ENCODE results near the gene GAS7.

The GAS7 gene

GRCh38 chr17:9905902-9906301 lies 292.5 kb downstream of the GAS7 start:
- ATAC-seq: no peak

DNA sequence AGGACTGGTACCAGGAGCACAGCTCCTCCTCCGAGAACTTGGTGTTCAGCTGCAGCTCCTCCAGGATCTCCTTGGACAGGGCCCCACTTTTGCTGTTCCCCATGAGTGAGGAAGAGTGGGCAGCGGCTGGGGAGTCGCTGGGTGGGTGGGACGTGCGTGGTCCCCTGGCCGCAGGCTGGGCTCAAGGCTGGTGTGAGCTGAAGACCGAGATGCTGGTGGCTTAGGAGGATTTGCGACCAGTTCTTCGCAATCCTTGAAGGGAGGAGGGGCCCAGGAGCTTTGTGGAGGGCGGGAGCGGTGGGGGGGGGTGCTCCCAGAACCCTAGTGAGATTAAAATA lies 293.4 kb downstream of the GAS7 start, which contains the start of gene RCVRN:
Gene RCVRN, minus strand, starts transcription at position 194 of the 338 bp plus-strand sequence. Its CDS starts 91 bp downstream, at position 103.
- ATAC-seq: no peak

GRCh38 chr17:9904277-9905077 lies 293.9 kb downstream of the GAS7 start:
- no peak for ATAC-seq

DNA sequence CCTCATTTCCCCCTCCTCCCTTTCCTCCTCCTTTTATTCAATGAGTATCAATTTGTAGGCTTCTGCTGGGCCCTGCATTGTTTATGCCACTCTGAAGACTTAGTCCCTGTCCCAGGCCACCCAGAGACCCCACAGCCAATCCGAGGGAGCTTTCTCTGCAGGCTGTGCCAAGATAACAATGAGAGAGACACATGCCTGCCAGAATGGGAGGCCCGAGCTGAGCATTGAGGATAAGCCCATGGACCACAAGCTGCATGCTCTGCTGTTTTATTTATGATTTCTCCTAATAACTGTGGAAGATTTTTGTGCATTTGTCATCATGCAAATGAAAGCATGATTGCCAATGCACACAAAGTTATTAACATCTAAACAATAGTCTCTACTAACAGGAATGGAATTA lies 296.3 kb downstream of the GAS7 start:
- no peak for ATAC-seq

GRCh38 chr17:9900784-9901183 lies 297.6 kb downstream of the GAS7 start:
- ATAC-seq: no peak

GRCh38 chr17:9900044-9900594 lies 298.3 kb downstream of the GAS7 start:
- ATAC-seq: no peak

DNA sequence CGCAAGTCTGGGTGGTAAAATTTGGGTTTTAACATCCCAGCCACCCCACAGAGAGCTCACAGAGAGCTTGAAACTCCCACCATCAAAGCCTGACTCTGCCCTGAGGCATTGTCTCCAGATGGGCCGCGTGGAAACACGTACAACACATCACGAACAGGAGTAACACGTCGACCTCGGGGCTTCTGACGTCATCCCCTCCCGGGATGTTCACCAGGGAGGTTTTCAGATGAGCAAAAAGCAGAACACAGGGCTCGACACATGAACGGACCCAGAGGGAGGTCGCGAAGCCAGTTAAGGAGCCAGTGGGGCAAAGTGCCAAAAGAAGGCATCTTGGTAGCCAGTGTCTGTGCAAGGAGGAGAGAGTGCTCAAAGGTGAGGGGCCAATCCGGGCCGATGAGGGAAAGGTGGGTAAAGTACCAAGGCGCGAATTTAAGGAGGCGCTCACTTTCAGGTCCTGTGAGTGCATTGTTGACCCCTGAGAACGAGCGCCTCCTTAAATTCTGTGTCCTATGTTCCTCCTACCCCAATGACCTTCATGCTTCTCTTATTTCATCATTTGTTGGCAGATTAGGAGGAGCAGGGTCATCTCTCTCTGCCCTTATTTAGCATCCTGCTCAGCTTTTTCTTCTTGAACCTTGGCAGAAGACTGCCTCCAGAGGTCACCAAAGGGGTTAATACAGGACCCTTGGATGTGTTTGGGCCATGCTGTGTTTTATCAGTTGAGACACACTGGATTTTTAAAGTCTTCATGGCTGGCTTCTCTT lies 298.9 kb downstream of the GAS7 start:
- ATAC-seq: no peak

DNA sequence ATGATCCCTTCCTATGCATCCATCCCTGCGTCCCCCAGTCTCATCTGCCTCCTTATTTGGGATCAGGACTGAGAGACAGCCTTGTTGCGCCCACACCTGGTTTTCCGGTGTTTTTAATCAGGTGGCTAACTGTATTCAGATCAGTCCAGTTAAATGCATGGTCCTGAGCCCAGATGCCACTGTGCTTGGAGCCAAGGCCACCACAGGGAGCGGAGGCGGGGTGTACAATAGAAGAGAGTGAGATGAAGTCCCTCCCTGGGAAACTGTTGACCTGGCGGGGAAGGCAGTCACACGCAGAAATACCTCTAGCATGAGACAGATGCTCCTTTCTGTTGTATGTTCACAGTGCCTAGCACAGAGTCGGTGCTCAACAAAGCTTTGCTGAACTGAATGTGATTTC lies 299.6 kb downstream of the GAS7 start:
- ATAC-seq: no peak

DNA sequence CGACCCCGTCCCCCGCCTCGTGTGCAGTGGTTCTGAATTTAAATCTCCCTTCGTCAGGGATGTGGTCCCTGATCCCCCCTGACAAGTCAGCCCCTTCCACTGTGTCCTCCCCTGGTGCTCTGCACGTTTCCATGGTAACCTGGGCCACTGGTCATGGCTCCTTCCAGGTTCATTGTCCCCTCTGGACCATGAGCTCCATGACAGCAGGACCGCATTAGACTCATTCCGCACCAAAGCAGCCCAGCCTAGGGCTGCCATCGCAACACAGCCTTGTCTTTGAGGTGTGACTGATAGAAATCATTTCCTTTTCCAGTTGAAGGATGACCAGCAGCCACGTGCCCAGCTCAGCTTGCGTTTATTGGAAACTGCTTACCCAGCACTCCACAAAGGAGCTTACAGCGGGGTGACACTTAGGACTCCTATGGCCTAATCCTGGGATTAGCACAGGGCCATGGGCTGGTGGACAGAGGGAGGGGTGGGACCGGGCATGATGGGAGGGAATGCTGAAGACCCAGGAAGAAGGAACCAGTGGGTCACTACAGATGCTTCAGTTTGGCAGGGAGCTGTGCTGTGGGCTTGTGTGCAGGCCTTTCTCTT lies 300.9 kb downstream of the GAS7 start:
- no peak for ATAC-seq

- no peak for ATAC-seq
Measured at GRCh38 chr17:9895923-9896322, 302.5 kb downstream of the GAS7 start.

DNA sequence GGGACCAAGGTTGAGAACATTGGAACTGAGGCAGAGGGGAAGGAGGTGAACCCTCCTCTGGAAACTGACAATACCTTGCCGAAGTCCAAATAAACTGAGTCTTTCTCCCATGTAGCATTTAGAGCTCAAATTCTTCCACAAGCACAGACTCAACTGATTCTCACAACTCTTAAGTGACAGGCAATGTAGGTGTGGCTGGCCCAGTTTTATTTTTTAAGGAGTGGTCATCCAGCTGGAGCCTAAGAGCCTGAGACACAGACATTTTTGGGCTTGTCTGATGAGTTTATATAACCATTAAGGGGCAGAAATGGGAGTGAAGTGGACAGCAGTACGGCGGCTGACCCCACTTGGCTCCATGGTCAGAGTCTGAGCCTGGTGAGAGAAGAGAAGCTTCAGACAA lies 304.2 kb downstream of the GAS7 start:
- no peak for ATAC-seq

DNA sequence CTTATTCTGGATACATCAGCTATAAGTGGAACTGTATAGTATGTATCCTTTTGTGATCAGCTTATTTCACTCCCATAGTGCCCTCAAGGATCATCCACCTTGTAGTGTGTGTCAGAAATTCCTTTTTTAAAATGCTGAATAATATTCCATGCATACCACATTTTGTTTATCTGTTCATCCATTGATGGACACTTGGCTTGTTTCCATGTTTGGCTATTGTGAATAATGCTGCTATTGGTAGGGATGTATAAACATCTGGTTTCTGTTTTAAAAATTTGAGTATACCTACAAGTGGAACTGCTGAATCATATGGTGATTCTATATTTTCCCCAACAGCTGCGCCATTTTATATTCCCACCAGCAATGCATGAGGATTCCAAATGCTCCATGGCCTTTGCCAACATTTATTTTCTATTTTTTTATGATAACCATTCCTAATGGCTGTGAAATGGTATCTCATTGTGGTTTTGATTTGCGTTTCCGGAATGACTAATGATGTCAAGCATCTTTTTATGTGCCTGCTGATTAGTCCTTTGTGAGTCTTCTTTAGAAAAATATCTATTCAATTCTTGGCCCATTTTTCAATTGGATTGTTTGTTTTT lies 304.9 kb downstream of the GAS7 start:
- ATAC-seq: no peak

- no peak for ATAC-seq
Measured at GRCh38 chr17:9890124-9890523, 308.3 kb downstream of the GAS7 start.

DNA sequence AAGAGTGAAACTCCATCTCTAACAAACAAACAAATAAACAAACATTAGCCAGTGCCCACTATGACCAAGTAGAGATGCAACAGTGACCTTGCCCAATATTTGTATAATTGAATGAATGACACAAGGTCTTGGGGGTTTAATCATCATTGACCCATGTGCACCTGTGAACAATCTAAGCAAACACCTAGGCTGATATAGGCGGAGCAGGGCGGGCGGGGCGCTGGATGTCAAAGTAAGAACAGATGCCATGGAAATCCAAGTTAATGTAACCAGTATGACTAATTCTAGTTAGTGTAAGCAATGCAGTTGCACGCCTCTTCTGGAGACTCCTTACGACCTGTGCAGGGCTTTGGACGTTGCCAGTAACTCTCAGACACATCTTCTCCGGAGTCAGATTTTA lies 310.9 kb downstream of the GAS7 start:
- no peak for ATAC-seq

DNA sequence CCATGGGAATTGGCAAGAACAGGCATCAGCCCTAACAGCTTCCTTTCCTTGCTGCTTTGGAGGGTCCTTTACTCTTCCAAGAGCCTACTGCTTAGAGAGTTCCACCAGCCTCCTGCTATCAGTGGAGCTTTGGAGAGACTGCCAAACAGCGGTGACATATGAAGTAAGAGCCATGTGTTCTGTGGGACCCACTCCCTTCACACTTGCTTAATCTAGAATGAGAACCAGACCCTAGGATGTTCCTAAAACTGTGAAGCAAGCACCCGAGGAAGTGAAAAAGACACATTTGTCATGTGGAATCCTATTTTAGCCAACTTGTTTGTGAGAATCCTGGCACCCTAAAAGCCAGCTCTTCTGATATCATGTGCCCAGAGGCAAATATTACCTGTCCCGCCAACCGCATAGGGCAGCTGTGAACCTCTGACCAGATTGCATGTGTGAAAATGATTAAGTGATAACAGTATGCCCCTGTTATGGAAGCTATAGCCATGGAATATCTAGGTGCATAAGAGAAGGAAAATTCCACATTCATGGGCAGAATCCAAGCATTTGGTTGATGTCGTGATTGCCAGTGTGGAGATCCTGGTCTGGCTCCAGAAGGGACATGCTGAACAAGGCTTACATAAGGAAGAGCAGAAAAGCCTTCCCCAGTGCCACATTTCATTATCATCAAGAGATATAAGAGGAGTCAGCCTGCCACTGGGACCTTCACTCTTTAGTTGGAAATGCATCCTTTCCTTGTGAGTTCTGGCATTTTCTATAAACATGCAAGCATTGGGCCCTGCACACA lies 312.1 kb downstream of the GAS7 start:
- no peak for ATAC-seq

DNA sequence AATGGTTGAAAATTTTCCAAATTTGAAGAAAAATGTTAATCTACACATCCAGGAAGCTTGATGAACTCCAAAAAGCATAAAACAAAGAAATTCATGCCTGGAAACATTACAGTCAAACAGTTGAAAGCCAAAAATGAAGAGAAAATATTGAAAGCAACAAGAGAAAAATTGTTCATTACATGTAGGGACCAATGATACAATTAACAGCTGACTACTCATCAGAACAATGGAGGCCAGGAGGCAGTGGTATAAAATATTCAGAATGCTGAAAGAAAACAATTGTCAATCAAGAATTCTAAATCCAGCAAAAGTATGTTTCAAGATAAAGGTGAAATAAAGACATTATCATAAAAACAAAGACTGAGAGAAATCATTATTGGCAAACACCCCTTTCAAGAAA lies 315.0 kb downstream of the GAS7 start:
- no peak for ATAC-seq

GRCh38 chr17:9880582-9880999 lies 317.8 kb downstream of the GAS7 start:
- no peak for ATAC-seq

DNA sequence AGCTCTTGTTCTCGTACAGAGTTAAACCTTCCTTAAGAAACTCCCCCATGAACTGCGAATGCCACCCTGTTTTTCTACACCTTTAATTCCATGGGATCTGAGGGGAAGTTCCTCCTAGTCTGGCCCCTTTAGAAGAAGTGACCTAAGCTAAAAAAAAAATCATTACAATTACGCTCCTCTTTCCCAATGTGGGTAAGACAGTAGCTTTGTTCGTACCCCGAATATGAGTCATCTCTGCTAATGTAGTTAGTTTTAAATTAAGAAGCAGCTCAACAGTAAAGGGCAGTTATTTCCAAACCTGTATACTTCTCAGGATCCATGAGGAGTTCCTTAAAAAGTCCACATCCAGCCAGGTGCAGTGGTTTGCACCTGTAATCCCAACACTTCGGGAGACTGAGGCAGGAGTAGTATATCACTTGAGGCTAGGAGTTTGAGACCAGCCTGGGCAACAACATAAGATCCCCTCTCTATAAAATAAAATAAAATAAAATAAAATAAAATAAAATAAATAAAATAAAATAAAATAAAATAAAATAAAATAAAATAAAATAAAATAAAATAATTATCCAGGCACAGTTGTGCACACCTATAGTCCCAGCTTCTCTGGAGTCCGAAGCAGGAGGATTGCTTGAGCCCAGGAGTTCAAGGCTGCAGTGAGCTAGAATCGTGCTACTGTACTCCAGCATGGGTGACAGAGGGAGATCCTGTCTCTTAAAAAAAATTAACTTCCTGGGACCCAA lies 319.4 kb downstream of the GAS7 start:
- ATAC-seq: no peak

- no peak for ATAC-seq
Measured at GRCh38 chr17:9878356-9878755, 320.1 kb downstream of the GAS7 start.

GRCh38 chr17:9875441-9875840 lies 323.0 kb downstream of the GAS7 start:
- no peak for ATAC-seq

GRCh38 chr17:9874722-9875121 lies 323.7 kb downstream of the GAS7 start:
- ATAC-seq: no peak

- ATAC-seq: no peak
Measured at GRCh38 chr17:9872852-9873251, 325.6 kb downstream of the GAS7 start.

Measured in activated CD4-positive, CD25-positive, alpha-beta regulatory T cell treated with anti-CD3 and anti-CD28 coated beads, Interleukin-2, amount 50 U/mL, for 24 hours (primary cell).